GM19238 (cell line): ENCODE measurements around the gene NIT1.

Experiments
- DNase-seq: peaks from one replicate; pipeline ENCODE4 v3.0.0; 2011; ENCODE audit warnings: low spot score; ENCODE audit not compliant: insufficient read length

Gene NIT1

GRCh38 chr1:161083748-161084596 is 33.9 kb upstream of the NIT1 start:
- DNase-seq: no peak

DNA sequence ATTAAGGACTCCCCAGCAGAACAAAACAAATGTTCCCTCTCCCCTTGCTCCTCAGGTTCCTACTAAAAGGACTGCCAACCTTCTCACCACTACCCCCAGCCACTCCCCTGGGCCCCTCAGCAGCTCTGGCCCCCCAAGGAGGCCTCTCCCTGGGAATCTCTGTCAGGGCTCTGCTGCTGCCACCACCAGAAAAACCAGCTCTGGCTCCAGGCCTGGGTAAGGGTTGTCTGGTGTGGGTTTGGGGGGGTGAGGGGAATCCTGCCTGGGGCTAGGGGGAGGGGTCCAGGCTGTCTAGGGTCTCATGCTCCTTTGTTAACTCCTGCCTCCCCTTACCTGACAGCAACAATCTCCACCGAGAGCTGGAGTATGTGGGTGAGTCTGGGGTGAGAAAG is 33.3 kb upstream of the NIT1 start:
- no peak for DNase-seq

DNA sequence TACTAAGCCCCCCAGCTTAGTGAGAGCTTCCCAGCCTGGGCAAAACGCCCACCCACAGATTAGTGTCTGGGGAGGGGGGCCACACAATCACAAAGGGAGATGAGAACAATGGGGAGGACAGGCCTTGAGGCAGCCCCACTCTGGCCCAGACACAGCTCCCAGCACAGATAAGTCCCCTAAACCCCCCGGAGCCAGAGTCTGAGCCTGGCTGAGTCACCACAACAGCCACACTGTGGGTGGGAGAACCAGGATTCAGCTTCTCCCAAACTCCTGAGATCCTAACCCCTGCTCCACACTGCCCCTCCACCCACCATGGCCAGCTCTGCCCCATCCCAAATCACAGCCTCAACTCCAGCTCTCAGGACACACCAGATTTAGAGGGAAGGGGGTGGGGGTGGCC is 32.7 kb upstream of the NIT1 start:
- DNase-seq: no peak

DNA sequence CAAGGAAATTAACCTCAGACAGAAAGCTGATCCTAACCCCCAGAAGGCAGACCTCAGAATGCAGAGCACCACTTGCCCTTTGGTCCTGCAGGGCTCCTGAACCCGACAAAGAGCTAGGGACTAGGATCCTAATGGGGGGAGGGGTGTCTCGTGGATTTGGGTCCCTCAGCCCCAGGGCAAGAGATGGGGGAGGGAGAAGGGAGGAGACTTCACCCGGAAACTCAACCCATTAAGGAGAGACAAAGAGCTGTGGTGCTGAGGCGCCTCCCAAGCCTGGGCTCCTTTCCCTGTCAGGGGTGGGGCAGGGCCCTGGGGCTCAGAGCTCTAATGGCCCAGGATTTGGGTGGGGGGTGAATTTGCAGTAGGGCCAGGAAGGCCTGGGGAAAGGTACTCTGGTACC is 31.4 kb upstream of the NIT1 start:
- no peak for DNase-seq

DNA sequence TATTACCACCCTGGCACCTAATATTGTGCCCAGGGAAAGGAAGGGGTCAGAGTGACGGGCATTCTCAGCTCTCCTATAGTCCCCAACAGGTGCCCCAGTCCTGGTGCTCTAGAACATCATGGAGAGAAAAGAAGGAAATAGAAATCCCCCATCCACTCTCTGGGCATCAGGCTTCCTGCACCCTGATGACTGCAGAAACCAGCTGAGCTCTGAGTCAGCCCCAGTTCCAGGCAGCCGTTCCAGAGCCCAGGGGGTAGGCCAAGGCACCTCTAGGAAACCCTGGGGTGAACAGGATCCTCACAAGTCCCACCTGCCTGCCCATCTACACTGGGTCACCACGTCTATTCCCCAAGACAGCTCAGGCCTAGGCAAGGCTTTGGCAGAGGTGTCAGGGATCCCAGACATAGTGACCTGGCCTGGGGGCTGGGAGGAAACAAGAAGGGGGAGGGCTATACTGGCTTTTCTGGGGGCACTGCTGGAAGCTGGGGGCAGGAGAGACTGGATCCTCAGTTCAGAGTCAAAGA is 29.3 kb upstream of the NIT1 start:
- DNase-seq: no peak

GRCh38 chr1:161089251-161089924 is 28.5 kb upstream of the NIT1 start, which contains the start of gene NECTIN4:
TSS of gene NECTIN4 (minus strand) at chr1:161089558. CDS start at chr1:161089296, 262 bp downstream.
- DNase-seq: no peak

DNA sequence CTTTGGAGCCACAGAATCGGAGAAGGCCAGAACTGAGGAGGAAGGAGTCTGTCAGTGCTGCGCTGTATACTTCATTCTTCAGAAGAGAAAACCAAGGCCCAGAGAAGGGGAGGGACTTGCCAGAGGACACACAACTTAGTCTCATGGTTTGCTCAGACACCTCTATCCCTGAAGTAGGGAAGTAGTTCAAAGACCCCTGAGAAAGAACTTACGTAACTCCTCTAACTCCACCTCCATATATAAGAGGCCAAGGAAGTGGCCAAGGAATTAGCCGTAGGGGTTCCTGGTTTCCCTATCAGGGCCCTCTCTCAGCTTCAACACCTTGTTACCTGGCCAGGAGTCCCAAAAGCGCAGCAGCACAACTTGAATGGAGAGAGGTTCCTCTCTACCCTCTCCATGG is 28.0 kb upstream of the NIT1 start:
- DNase-seq: no peak

DNA sequence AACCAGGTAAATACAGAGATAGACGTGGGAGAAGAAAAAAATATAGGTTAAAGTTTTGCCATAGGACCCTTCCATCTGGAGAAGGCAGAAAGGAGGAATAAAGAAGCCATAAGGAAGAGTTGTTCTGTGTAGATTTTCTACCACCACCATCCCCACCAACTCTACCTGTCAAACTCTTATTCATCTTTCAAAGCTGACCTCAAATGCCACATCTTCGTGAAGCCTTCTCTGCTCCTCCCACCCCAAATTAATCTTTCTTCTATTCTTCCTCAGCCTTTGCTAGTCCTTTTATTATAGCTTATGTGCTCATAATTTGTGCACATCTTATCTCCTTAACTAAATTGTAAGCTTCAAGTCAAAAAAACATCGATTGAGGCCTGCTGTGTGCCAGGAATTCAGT is 27.3 kb upstream of the NIT1 start:
- no peak for DNase-seq

DNA sequence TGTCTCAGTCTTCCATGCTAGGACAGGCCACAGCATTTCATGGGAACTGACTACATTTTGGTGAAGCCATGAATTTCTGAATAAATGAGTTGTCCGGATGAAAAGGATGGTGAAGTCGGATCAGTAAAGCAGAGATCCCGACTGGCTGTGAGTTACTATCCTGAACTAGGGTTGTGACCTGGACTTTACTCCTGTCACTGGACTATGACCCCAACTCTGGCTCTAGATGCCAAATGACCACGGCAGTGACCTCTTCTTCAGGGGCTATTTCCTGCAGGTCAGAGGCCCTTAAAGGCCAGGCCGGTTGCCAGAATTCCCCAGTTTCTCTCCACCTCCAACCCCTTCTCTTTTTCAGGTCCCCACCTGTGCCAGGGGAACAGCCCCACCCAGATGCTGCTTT is 26.8 kb upstream of the NIT1 start:
- no peak for DNase-seq

DNA sequence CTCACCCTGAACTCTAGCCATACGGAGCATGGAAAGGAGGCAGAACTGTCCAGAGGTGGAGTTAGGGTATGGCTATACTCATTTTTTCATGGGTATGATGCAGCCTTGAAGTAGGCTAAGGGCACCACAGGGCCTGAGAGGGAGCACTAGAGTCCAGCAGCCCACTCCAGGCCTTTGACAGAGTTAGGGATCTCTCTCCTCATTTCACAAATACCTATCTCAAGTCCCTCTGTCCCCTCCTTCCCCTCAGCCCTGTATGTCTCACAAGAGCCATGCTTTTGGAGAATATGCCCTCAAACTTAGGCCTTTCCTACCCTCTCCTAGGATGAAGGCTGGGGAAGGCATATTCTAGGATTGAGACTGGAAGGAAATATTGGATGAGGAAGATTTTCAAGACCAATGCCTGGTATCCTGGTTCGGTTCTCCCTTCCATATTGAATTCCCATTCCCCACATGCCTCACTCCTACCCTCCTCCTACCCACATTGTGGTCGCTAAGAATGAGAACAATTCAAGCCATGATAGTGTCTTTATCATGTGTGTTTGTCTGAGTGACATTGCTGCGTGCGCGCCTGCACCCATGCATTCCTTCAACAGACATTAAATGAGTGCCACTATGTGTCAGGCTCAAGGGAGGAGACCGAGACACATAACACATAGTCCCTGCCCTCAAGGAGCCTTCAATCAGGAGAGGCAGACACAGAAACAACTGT is 26.0 kb upstream of the NIT1 start:
- DNase-seq: no peak

DNA sequence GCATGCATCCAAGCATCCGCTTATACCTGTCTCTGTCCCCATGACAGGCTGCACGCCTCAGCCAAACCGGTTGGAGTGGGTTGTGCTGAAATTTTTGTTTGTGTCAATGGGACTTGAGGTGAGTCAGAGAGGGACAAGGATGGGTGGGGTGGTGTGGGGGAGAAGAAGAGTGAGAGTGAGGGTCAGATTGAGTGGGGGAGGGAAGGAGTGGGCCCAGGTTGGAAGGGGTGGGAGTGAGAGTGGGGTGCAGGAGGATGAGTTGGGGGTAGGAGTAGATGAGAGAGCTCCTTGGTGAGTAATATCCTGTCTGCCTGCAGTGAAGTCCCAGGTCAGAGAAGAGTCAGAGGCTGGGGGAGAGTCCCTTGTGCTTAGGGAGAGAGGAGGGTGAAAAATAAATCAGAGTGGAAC is 25.3 kb upstream of the NIT1 start:
- DNase-seq: no peak

GRCh38 chr1:161094481-161094880 is 23.4 kb upstream of the NIT1 start:
- DNase-seq: no peak

DNA sequence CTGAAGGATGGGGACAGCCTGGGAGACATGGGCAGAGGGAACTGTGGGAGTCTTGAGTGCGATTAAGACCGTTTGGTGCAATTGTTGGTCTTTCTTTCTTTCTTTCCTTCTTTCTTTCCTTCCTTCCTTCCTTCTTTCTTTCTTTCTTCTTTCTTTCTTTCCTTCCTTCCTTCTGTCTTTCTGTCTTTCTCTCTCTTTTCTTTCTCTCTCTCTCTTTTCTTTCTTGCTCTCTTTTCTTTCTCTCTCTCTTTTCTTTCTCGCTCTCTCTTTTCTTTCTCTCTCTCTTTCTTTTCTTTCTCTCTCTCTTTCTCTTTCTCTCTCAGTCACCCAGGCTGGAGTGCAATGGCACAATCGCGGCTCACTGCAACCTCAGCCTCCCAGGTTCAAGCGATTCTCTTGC is 22.7 kb upstream of the NIT1 start:
- no peak for DNase-seq

DNA sequence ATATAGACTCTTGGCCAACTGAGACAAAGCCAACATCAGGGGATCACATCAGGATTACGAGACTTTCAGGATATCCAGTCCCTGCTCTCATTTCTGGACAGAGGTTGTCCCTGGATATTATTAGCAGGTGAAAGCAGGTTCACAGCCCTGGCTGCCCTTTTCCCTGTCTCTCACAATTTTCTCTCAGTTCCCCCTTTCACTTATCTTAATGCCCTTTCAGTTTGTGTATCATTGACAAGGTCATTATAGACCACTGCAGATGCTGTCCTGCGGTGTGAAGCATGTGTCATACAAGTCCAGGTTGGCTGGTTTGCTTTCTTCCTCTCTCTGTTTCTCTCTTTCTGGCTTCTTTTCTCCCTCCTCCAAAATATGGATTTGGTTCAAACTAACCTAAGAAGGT is 21.9 kb upstream of the NIT1 start:
- peak; percentile 52 for DNase-seq

DNA sequence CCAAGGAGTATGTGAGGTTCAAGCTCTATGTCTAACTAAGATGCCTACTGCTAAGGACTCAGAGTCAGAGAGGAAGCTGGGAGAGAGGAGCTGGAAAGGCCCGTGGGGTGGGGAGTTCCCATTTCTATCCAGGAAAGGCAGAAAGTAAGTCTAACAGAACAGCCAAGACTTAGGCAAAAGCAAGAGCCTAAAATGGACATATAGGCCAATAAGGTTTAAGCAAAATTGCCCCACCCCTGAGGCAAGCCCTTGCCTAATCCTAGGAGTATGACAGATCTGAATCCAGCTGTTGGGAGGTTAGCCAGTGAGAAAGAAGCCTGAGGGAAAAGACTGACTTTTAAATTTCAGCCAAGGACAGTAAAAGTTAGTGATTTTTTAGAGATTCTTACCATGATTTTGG is 21.4 kb upstream of the NIT1 start:
- no peak for DNase-seq

DNA sequence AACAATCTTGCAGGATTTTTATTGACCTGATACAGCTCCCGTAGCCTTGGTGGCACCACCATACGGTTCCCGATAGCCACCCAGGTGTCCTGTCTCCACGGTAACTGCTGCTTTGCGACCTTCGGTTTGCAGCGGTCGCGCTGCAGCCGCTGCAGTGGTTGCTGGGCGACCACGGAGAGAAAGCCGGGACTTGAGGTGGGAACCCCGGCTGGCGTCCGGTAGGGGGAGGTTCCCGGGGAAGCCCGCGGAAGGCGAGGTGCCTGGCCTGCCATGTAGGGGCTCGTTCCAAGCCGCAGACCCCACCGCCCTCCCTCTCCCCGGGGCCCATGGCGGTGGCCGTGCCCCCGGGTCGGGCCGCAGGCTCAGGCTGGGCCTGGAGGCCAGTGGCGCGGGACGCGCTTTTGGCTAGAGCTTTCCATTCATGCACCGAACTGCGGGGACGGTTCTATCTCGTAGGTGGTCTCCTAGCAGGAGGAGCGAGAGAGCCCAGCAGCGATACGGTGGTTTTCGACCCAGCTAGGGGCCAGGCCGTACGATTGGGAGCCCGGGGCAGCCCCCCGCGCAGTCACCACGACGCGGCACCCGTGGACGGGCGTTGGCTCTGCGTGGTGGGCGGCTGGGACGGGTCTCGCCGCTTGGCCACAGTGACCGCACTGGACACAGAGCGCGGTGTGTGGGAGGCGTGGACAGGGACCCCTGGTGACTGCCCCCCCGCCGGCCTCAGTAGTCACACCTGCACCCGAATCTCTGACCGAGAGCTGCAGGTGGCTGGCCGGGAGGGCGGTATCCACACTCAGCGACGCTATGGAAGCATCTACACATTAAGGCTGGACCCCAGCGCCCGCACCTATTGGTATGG is 19.5 kb upstream of the NIT1 start, which contains the start of gene KLHDC9:
Gene KLHDC9 (plus strand): TSS at position 152 of the 859 bp plus-strand sequence. CDS start 175 bp downstream, at position 327.
- DNase-seq: peak; percentile 93

GRCh38 chr1:161099090-161099802 is 18.7 kb upstream of the NIT1 start:
- DNase-seq: no peak

- no peak for DNase-seq
These were observed 17.3 kb upstream of the NIT1 start for GRCh38 chr1:161100556-161100955.

DNA sequence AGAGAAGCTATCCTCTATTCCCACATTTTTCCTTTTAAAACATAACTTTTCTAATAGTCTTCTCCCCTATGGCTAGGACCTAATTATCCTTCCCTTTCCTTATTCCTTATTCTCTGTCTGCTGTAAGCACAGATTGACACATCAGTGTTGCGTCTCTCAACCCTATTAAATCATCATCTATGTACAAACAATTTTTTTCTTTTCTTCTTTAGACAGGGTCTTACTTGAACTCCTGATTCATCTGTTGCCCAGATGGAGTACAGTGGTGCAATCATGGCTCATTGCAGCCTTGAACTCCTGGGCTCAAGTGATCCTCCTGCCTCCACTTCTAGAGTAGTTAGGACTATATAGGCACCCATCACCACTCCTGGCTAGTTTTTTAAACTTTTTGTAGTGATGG is 11.5 kb upstream of the NIT1 start:
- no peak for DNase-seq

- no peak for DNase-seq
These were observed 6.8 kb upstream of the NIT1 start for GRCh38 chr1:161111117-161111516.
